GM19238 (cell line): ENCODE measurements around the gene RPTOR.

Source experiments
- DNase-seq: peaks from one replicate; pipeline ENCODE4 v3.0.0; 2011; ENCODE audit warnings: low spot score; ENCODE audit not compliant: insufficient read length

RPTOR gene

DNA sequence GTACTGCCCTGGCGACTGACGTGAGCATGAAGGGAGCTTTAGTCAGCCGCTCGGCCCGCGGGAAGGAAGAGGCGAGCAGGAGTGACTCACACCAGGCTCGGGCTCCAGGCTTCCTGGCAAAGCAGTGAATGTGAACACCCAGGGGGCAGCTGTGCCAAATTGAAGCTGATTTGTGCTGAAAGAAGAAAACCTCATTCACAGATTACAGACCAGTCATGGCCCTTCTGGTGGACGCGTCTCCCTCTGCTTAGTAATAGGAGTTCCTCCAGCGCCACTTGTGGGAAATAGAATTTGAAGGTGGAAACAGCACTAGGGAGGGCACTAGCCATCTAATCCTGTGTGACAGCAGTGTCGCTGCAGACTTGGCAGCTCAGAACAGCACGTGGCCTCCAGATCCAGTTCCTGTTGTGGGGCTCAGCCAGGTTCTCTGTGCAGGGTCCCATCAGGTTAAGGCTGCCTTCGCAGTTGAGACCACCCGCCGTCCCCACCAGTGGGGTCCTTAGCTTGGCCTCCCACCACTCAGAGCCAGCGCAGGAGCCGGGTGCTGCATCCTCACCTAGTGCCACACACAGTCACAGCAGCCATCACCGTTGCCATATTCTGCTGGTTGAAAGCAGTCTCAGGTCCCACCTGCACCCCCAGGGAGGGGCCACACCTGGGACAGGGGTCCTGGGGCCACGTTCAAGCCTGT, 282.5 kb downstream of the RPTOR start:
- no peak for DNase-seq

DNA sequence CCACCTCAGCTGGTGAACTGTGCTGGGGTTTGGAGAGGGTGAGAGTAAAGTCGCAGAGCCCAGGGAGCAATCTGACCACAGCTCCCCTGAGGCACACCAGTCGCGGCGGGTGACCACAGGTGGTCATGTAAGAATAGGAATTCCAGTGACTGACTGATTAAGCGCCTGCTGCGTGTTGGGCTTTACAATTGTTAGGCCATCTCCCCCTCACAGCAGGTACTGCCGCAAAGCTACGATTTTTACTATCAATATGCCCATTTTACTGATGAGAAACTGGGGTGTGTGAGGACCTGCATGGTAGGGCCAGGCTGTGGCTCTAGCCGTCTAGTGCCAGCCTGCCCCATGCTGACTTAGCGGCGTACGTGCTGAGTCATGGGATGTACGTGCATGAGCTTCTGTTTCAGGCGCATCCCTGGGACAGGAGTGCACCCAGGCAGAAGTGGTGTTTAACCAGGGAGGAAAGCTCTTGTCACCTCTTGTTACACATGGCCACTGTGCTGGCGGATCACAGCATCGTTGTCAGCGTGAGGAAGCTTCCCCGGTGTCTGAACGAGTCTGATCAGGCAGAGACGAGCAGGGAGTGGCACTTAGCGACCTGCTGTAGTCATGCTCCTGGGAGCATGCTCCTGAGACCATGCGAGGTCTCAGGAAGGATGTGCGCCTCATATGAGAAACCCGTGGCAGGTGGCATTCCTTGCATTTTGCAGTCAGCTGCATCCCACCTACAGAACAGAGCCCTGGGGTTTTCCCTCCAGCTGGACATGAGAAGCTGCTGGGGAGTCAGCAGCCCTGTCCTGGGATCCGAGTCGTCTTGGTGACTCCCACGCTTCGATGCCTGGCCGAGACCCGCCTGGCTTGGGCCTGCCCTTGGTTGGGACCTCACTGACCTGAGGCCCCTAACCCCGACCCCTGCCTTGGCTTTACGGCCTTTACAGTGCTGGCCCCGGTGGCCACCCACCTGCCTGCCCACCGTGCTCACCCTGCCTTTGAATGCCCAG, 283.3 kb downstream of the RPTOR start:
- DNase-seq, result no peak

DNA sequence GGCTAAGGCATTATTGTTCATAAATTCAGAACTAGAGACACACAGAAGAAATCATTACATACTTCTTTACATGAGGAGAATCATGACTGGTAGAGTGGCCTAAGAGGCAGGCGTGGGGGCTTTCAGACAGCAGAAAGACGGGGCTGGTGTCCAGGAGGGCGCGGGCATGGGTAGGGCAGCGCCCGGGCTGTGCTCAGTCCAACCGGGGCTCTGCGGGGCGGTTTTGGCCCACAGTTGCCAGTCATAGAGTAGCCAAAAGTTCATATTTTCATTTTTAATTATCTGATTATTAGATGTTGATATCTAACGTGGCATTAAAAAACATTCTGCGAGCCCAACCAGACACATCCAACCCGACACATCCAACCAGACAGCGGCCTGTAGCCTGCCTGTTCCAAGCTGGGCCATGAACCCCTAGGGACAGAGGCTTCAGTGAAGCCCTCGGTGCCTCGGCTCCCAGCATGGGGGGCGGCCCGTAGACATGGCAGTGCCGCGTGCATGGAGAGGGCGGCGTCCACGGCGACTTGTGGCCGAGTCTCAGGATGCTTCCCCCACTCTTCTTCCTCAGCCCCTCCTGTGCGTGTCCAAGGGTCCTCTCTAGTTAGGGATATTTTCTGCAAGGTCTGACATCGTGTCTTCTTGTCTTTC, 284.7 kb downstream of the RPTOR start:
- DNase-seq, result no peak

DNA sequence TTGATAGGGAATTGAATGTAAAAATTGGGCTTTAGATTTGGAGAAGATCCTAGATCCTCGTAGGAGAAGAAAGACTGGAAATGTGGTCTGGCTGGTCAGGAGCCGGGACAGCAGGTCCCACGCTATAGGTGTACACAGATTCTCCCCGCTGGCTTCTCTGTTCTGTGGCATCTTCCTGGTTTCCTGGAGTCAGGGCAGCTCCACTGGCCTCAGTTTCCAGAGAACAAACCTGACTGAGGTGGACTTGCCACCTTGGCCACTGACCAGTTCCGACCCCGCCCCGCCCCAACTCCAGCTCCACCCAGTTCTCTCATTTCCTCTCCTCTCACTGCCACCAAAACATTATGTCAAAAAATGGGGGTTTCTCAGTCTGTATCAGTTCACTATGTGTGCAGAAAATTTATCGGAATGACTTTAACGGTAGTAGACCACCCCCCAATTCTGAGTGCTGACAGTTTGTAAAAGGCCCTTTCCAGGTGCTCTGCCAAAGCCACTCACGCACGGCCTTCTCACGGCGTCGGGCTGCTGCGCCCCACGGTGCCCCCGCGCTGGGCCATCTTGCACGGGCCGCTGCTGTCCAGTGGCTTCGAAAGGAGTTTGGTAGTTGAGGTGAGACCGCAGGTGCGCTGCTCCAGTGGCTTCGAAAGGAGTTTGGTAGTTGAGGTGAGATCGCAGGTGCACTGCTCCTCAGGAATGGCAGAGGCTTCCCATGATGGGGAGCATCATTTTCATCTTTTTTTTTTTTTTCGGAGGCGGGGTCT, 285.6 kb downstream of the RPTOR start:
- DNase-seq, result no peak

DNA sequence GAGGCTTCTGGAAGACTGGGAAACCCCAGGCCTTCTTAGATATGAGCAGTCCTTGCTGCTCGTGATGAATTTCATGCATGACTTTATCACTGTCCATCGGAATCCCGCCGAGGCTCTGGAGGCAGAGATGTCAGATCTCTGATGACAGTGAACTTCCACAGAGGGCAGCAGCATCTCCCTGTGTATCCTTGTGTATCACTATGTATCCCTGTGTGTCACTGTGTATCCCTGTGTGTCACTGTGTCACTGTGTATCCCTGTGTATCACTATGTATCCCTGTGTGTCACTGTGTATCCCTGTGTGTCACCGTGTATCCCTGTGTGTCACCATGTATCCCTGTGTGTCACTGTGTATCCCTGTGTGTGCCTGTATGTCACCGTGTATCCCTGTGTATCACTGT, 286.9 kb downstream of the RPTOR start:
- DNase-seq, result no peak

DNA sequence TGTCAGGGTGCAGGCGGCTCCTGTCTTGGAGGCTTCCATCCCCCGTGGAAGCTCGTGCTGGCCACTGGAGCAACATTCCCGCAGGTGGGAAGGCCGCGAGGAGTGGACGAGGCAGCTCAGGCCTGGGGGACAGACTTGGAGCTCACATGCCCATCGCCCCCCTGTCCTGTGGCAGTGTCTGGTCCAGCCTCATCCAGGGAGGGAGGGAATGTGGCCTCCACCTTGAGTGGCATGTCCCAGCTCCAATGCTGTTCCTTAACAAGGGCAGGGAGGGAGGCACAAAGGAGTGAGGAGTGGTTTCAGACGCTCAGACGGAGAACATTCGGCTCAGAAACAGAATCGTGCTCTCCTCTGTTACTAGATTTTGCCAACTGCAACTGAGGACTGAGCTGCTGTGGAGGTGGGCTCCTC, 287.6 kb downstream of the RPTOR start:
- DNase-seq, result no peak

DNA sequence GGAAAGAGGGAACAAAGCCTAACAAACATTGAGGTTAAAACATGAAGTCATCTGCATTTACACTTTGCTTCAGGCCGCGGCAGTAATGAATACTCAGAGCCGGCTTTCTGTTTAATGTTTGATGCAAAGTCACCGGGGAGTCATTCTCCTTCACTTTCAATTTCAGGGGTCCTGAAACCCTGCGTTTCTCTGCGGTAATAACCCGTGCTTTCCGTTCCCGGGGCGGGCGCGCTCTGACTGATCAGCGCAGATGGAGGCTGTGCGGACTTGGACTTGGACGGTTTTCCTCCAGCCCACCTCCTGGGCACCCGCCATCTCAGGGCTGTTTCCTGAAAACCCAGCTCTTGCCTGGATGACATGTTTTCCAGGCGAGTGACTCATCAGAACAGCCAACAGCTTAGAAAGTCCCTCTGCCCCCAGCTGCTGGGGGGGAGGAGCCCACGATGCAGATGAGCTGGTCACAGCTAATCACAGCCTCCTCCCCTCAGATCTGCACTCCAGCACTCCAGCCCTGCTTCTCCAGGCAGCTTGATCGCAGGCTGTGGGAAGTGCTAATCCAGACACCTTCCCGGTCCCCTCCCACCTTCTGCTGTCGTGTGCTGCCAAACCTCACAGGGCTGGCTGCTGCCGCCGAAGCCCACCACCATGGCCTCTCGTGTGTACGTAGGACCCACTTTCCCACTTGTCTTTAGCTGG, 288.4 kb downstream of the RPTOR start:
- DNase-seq, result peak; percentile 95

DNA sequence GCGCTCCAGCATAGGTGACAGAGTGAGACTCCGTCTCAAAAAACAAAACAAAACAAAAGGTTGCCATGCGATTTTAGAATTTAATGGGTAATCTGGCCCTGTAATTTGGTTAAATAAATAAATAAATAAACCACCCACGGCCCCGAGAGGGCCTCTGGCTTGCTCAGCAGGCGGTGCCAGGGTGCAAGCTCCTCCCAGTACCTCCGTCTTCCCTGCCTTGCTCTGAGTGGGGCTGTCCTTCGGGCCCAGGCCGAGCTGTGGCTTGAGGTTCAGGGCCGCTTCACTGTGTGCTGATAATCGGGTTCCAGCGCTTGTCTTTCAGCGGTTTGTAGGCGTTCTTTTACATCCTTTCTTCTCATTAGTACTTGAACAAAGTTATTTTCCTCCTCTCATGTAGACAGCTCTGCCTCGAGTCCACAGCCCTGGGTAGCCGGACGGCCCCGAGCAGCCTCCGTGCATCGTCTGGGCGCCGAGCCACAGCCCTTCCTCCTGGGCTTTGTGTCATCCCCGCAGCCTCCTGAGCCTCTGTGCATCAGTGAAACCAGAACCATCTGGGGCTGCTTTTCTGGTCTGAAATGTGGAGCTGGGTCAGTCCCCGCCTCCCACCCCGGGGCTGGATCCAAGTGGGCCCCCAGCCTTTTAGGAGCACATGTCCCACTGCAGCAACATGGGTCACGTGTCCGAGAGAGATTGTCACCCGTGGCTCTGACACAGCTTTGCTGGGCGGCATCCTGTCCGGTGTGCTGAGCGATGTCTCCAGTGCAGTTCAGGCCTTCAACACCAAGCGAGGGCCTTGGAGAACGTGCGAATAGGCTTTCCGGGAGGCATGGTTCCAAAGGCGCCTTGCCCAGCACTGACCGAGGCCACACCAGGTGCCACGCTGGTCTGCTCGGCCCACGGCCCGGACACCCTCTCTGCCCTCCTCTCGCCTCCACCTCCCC, 289.6 kb downstream of the RPTOR start:
- no peak for DNase-seq

DNA sequence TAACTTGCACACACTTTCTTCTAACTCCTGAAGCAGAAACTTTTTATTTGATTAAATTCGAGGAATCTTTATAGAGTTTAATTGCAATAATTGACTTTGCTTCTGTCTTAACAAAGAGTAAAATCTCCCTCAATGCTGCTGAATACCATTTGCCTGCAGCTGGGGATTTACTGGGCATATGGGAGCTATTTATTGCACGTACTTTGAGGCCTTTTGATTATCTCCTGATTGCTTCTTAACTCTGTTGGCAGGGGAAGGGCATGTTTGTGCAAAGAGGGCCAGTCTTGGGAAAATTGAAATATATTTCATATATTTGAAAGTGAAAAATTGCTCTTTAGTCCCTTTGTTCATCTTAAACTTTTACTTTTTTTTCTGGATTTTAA, 290.2 kb downstream of the RPTOR start:
- DNase-seq, result no peak

DNA sequence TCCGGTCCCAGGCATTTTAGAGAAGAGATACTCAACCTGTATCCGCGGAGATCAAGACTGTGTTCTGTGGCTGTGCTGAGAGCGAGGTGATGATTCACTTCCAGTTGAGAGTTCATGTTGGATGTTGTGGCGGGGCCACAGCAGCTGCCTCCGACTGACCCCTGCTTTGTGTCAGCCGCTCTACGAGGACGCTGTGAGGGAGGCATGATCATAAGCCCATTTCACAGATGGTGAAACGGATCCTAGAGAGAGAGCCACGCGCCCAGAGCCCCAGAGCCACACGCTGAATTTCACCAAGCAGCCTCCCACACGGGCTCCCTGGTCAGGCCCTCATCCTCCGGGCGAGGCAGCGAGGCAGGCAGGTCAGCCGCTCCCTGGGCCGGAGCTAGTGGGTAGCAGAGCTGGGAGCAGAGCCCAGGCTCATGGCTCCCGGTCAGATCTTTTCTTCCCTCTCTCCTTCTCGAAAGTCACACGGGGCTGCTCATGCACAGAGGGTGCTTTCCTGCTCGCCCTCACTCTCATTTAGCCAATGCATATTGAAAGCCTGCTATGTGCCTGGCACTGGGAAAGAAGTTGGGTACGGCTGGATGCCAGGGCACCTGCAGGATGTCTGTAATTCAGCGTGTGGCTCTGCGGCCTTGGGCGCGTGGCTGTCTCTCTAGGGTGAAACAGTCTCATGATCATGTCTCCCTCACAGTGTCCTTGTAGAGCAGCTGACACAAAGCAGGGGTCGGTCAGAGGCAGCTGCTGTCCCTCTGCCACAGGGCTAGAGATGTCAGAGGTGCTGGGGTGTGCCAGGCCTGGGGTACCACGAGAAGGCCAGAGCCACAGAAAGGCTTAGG, 291.4 kb downstream of the RPTOR start:
- DNase-seq, result no peak

DNA sequence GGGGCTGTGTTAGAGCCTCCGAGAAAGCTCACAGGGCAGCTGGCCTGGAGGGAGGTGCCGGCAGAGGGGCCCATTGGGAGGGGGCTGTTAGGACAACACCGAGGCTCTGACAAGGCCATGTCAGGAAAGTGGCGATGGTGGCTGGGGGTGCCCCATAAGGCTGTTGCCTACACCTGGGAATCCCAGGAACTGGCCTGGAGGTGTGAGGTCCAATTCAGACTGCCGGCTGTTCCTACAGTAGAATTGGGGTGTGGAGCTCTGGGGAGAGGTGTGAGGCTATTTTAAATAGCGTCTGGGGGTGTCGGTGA, 292.0 kb downstream of the RPTOR start:
- DNase-seq, result no peak

DNA sequence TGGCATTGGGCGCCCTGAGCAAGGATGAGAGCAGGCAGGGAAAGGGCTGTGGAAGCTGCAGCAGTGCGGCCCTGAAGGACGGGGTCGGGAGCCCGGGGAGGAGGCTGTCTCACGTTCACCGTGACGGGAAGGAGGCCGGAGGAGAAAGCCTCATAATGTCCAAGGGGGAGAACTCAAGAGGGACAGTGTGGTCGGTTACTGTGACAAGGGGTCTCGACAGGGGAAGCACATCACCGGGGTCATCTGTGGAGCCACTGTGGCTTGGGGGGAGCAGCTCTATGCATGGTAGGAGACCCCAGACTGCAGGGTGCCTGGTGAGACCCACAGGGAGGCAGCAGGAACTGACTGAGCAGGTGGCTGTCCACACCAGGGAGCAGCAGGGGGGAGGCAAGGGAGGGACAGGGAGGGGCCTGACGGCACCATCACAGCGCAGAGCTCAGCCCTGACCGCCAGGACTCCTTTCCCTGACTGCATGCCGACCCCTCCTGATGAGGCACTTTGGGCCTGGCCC, 292.4 kb downstream of the RPTOR start:
- no peak for DNase-seq

DNA sequence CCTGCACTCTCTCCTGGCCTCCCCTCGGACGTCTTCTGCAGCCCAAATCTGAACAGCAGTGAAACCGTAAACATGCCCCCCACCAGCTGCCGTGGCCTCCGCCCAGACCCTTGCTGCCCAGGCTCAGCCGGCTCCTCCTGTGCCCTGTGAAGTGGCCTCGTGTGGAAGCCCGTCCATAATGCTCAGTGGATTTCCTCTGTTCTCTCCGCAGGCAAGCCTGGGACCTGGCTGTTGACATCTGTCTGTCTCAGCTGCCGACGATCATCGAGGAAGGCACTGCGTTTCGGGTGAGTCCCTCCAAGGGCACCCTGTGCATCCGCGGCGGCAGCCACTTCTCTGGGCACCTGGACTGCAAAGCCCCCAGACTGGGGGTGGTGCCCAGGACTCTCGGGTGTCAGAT, 293.1 kb downstream of the RPTOR start:
- DNase-seq, result no peak

DNA sequence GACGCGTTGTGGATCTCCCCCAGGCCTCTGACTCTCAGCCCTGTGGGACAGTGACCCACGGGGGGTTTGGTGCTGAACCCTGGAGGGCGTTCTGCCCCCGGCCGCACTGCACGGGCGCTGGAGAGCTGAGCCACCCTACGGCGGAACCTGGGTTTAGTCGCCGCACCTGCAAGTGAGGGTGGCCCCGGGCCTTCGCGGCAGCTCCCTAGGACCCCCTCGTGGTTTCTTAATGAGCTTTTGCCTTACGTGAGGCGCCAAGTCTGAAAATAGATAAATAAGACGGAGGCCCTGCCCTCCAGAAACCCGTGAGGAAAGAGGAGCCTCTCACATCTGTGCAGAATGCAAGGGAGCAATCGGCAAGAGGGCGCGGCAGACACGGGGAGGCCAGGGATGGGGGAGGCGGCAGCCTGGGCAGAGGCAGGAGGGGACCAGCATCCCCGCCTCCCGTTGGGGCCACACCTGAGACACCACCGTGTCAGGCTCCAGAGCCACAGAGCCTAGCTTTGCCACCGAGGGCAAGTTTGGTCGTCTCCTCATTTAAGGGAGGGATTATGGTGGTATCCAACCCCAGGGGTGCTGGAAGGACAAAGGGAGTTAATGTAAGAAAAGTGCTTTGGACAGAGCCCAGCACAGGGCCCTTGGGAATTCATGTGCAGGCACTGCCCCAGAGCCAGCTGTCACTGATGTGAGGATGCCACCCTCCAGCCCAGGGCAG, 293.8 kb downstream of the RPTOR start:
- no peak for DNase-seq

DNA sequence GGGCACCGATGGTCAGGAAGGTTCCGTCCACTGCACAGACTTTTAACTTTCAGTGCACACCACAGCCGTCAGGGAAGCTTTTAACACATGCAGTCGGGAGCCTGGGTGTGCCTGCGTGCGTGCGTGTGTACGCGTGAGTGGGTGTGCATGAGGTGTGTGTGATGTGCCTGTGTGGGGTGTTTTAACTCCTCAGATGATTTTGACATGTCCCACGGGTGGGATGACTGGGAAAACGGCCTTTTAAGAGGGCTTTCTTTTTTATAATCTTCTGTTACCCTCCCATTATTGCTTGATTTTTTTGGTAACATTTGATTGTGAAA, 294.3 kb downstream of the RPTOR start:
- DNase-seq, result no peak

DNA sequence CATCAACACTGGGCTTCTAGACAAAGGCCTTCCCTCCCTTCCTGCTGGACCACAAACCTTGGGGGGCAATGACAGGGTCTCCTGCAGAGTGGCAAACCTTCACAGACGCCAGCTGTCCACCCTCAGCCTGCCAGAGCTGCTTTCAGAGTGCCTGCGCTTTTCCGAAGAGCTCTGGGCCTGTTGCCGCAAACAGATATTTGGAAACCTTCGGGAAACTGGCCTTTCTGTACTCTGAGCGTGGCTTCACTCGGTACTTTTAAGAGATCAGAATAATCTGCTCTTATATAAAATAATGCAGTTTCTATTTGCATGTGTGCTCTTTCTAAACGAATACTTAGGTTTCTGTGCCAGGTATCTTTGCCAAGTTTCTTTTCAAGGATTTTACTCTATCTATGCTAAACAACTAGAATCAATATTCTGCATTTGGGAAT, 294.9 kb downstream of the RPTOR start:
- DNase-seq, result no peak

DNA sequence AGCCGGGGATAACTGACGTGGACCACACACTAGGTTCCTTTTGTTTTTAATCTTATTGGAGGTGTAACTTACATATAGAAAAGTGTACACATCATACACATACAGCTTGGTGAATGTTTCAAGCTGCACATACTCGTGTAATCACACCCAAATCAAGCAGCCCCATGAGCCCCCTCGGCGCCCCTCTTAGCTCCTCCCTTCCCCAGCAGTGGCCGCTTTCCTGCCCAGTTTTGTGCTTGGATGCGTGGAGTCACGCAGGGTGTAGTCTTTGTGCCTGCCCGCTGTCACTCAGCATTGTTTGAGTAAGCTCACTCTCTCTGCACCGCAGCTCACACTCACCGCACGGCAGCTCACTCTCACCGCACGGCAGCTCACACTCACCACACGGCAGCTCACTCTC, 295.3 kb downstream of the RPTOR start:
- no peak for DNase-seq

DNA sequence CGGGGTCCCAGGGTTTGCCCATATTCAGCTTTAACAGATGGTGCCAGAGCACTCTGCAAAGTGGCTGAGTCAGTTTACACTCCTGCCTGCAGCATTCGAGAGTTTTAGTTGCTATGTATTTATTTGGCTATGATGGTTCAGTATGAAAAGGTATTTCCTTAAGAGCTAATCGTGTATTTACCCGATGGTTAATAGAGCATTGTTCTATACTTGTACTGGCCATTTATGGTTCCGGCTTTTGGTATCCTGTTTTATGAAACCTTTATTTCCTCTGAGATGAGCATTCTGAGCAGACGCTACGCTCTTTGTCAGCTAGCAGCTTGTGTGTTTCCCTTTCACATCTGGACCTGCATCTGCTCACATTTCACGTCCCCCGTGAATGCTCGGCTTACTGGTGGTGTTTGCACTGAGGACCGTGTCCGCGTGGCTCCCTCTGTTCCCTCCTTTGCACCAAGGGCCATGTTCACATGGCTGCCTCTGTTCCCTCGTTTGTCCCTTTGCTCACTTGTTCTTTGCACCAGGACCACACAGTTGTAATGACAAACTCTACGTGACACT, 297.9 kb downstream of the RPTOR start:
- no peak for DNase-seq
